CD4-positive, alpha-beta memory T cell (primary cell): Measurements from ENCODE around the gene CLDN2. TPM values are rescaled to one million over a fixed set of nuclear protein-coding genes. Genes with fewer than 3 reads are reported as not detected.
A peak's percentile ranks its signal among the peaks of the same experiment; 100 is the strongest.

Experiments used
- CTCF ChIA-PET: fragments of 350-600 bp; sonication (Branson Sonifier 250); formaldehyde crosslinking; loops from one replicate; lab custom pipeline; 2021; ENCODE audit warnings: inconsistent platforms; ENCODE audit not compliant: partially characterized antibody; lab: Charles Lee
- POLR2A ChIA-PET: fragments of 350-600 bp; sonication (Branson Sonifier 250); formaldehyde crosslinking; loops from one replicate; lab custom pipeline; 2021; ENCODE audit not compliant: partially characterized antibody; lab: Charles Lee
- DNase-seq, 5 donors: peaks; one replicate each; pipeline versions ENCODE4 v3.0.0 to v3.0.0-alpha.2; 2020 to 2022; ENCODE audit warnings: mixed read lengths in 1 of 5
- H3K27ac ChIP-seq: one replicate; pipeline ENCODE4 v1.7.0; 2013; ENCODE audit warnings: low read depth, low read length
- H3K27me3 ChIP-seq: 2 replicates; pipeline ENCODE4 v1.7.0; 2013; ENCODE audit warnings: mild to moderate bottlenecking, low read length, moderate library complexity; ENCODE audit not compliant: insufficient read depth
- H3K36me3 ChIP-seq: 2 replicates; pipeline ENCODE4 v1.7.0; 2013; ENCODE audit warnings: mild to moderate bottlenecking, low read length, moderate library complexity; ENCODE audit not compliant: insufficient read depth
- H3K4me1 ChIP-seq: 2 replicates; pipeline ENCODE4 v1.7.0; 2013; ENCODE audit warnings: mild to moderate bottlenecking, low read length, moderate library complexity; ENCODE audit not compliant: insufficient read depth
- H3K4me3 ChIP-seq, 2 donors: one replicate each; pipeline ENCODE4 v1.7.0; 2013; ENCODE audit warnings: low read length in 2 of 2, mild to moderate bottlenecking in 1 of 2
- H3K9me3 ChIP-seq, 2 donors: one replicate each; pipeline ENCODE4 v1.7.0; 2013; ENCODE audit warnings: low read length in 2 of 2, control low read depth in 1 of 2; ENCODE audit not compliant: control insufficient read depth in 1 of 2
- H3K27ac Mint-ChIP-seq, 7 donors: one replicate each; pipeline ENCODE4 v1.8.0; 2020 to 2021; ENCODE audit warnings: mixed read lengths in 7 of 7, mild to moderate bottlenecking in 6 of 7, inconsistent platforms in 3 of 7, moderate library complexity in 3 of 7
- H3K27me3 Mint-ChIP-seq, 2 donors: one replicate each; pipeline ENCODE4 v1.8.0; 2020 to 2021; ENCODE audit warnings: mixed read lengths in 2 of 2
- H3K36me3 Mint-ChIP-seq, 2 donors: one replicate each; pipeline ENCODE4 v1.8.0; 2020 to 2021; ENCODE audit warnings: mixed read lengths in 2 of 2, inconsistent platforms in 1 of 2, mild to moderate bottlenecking in 1 of 2
- H3K4me1 Mint-ChIP-seq, 4 donors: one replicate each; pipeline ENCODE4 v1.8.0; 2020 to 2021; ENCODE audit warnings: mixed read lengths in 4 of 4, mild to moderate bottlenecking in 1 of 4
- H3K4me3 Mint-ChIP-seq, 8 donors: one replicate each; pipeline ENCODE4 v1.8.0; 2020 to 2021; ENCODE audit warnings: mixed read lengths in 8 of 8, mild to moderate bottlenecking in 7 of 8, moderate library complexity in 6 of 8, inconsistent platforms in 3 of 8
- H3K9me3 Mint-ChIP-seq, 8 donors: one replicate each; pipeline ENCODE4 v1.8.0; 2020 to 2021; ENCODE audit warnings: mixed read lengths in 8 of 8, mild to moderate bottlenecking in 5 of 8, inconsistent platforms in 3 of 8, moderate library complexity in 1 of 8
- intact Hi-C: fragments of 100-400 bp; cut with micrococcal nuclease; formaldehyde crosslinking; loops from one replicate; pipeline ENCODE4 v1.15.1; 2023
- polyA plus RNA-seq, 2 donors: library from polyadenylated mRNA; unstranded; fragments of 300-500 nt; fragmentation: Illumina TruSeq; gene quantifications; one replicate each; pipeline ENCODE4 v1.2.3, GENCODE V29; 2021
- total RNA-seq, 2 experiments: library from RNA; stranded (reverse); gene quantifications; one replicate each; pipeline ENCODE4 v1.2.3, GENCODE V29; 2021

The CLDN2 gene
- total and polyA plus RNA-seq, 4 experiments from 2014 or later = 0.11 TPM; not detected in 3

GRCh38 chrX:106948641-106949040 lies 28.4 kb downstream of the CLDN2 start:
- DNase-seq = no peak
- Mint-ChIP-seq H3K4me1 (no peaks in the 10 kb centered on the region), H3K36me3 (peaks cover 4 to 6% of the 10 kb centered on the region in 2 donors), H3K4me3 (no peak overlapping the region), H3K9me3 (peaks cover 0 to 1% (median 0%) of the 10 kb centered on the region in 8 donors), H3K27me3 (no peaks in the 10 kb centered on the region), H3K27ac (no peak overlapping the region)
- Histone ChIP-seq H3K4me1 (no peaks in the 10 kb centered on the region), H3K36me3 (no peaks in the 10 kb centered on the region), H3K27me3 (no peaks in the 10 kb centered on the region), H3K4me3 (no peak overlapping the region), H3K9me3 (no peaks in the 10 kb centered on the region), H3K27ac (no peak overlapping the region)
- intact Hi-C loops = no loop called here
- ChIA-PET POLR2A (no interaction called here), CTCF (interaction anchor here (7.6 kb wide), 1 partner anchor 50 kb away, joined by 62 read pairs; no protein-coding TSS in a partner anchor)

- Mint-ChIP-seq H3K27ac (no peak overlapping the region), H3K4me1 (no peaks in the 10 kb centered on the region), H3K4me3 (no peak overlapping the region), H3K9me3 (peaks cover 0 to 1% (median 0%) of the 10 kb centered on the region in 8 donors), H3K36me3 (peaks cover 4 to 10% of the 10 kb centered on the region in 2 donors), H3K27me3 (no peaks in the 10 kb centered on the region)
- Histone ChIP-seq H3K9me3 (no peaks in the 10 kb centered on the region), H3K27me3 (no peaks in the 10 kb centered on the region), H3K27ac (no peak overlapping the region), H3K36me3 (no peaks in the 10 kb centered on the region), H3K4me1 (no peaks in the 10 kb centered on the region), H3K4me3 (no peak overlapping the region)
- DNase-seq = no peak
- ChIA-PET POLR2A (no interaction called here), CTCF (interaction anchor here (0.9 to 7.6 kb wide), 3 partner anchors 32 to 51 kb away, joined by 3 to 62 read pairs (median 3); no protein-coding TSS in a partner anchor)
- intact Hi-C loops = no loop called here
Measured at GRCh38 chrX:106949366-106949765, 29.2 kb downstream of the CLDN2 start.

- POLR2A ChIA-PET = no interaction called here
- intact Hi-C loops = no loop called here
- CTCF ChIA-PET = interaction anchor here (0.8 to 7.6 kb wide), 4 partner anchors 33 to 56 kb away, joined by 3 to 62 read pairs (median 4); no protein-coding TSS in a partner anchor
Measured at GRCh38 chrX:106950381-106950780, 30.2 kb downstream of the CLDN2 start.

GRCh38 chrX:106951230-106951629 lies 31.0 kb downstream of the CLDN2 start:
- POLR2A ChIA-PET = no interaction called here
- no peak overlapping the region for H3K4me3 ChIP-seq
- H3K27me3 Mint-ChIP-seq = no peaks in the 10 kb centered on the region

More at GRCh38 chrX:106950381-106950780, 30.2 kb downstream of the CLDN2 start:
- H3K4me3 Mint-ChIP-seq = no peak overlapping the region
- H3K9me3 Mint-ChIP-seq = peaks cover 0 to 1% (median 0%) of the 10 kb centered on the region in 8 donors
- H3K4me1 Mint-ChIP-seq = no peaks in the 10 kb centered on the region
- no peaks in the 10 kb centered on the region for H3K4me1 ChIP-seq
- no peaks in the 10 kb centered on the region for H3K36me3 ChIP-seq
- no peak overlapping the region for H3K27ac ChIP-seq
- H3K27me3 ChIP-seq = no peaks in the 10 kb centered on the region
- no peak overlapping the region for H3K27ac Mint-ChIP-seq
- H3K27me3 Mint-ChIP-seq = no peaks in the 10 kb centered on the region
- peaks cover 4 to 16% of the 10 kb centered on the region in 2 donors for H3K36me3 Mint-ChIP-seq
- H3K4me3 ChIP-seq = no peak overlapping the region
- DNase-seq = no peak
- H3K9me3 ChIP-seq = no peaks in the 10 kb centered on the region

GRCh38 chrX:106952089-106952488 lies 31.9 kb downstream of the CLDN2 start:
- H3K27me3 Mint-ChIP-seq = no peaks in the 10 kb centered on the region
- H3K27me3 ChIP-seq = no peaks in the 10 kb centered on the region
- intact Hi-C loops = no loop called here

More at GRCh38 chrX:106951230-106951629, 31.0 kb downstream of the CLDN2 start:
- no peak for DNase-seq
- Mint-ChIP-seq H3K9me3 (no peaks in the 10 kb centered on the region), H3K27ac (peak overlapping the region in 1 of 7 donors; percentile 30), H3K4me3 (no peak overlapping the region), H3K36me3 (peaks cover 4 to 24% of the 10 kb centered on the region in 2 donors), H3K4me1 (no peaks in the 10 kb centered on the region)
- Histone ChIP-seq H3K9me3 (no peaks in the 10 kb centered on the region), H3K27me3 (no peaks in the 10 kb centered on the region), H3K27ac (no peak overlapping the region), H3K4me1 (no peaks in the 10 kb centered on the region), H3K36me3 (no peaks in the 10 kb centered on the region)
- intact Hi-C loops = no loop called here
- CTCF ChIA-PET = interaction anchor here (0.8 to 7.6 kb wide), 3 partner anchors 48 to 57 kb away, joined by 3 to 62 read pairs (median 6); no protein-coding TSS in a partner anchor

GRCh38 chrX:106952538-106952937 lies 32.3 kb downstream of the CLDN2 start:
- CTCF ChIA-PET = interaction anchor here (1.2 to 7.6 kb wide), 3 partner anchors 10 to 58 kb away, joined by 4 to 62 read pairs (median 5); no protein-coding TSS in a partner anchor

More at GRCh38 chrX:106952089-106952488, 31.9 kb downstream of the CLDN2 start:
- Histone ChIP-seq H3K27ac (no peak overlapping the region), H3K36me3 (no peaks in the 10 kb centered on the region), H3K9me3 (no peaks in the 10 kb centered on the region), H3K4me3 (no peak overlapping the region), H3K4me1 (no peaks in the 10 kb centered on the region)
- Mint-ChIP-seq H3K27ac (no peak overlapping the region), H3K4me3 (no peak overlapping the region), H3K4me1 (no peaks in the 10 kb centered on the region), H3K36me3 (peaks cover 4 to 24% of the 10 kb centered on the region in 2 donors), H3K9me3 (no peaks in the 10 kb centered on the region)
- CTCF ChIA-PET = interaction anchor here (1.2 to 7.6 kb wide), 2 partner anchors 10 to 54 kb away, joined by 4 to 62 read pairs; no protein-coding TSS in a partner anchor
- no peak for DNase-seq
- POLR2A ChIA-PET = no interaction called here

GRCh38 chrX:106952988-106953387 lies 32.8 kb downstream of the CLDN2 start:
- H3K36me3 Mint-ChIP-seq = peaks cover 4 to 28% of the 10 kb centered on the region in 2 donors
- Histone ChIP-seq H3K36me3 (no peaks in the 10 kb centered on the region), H3K9me3 (no peaks in the 10 kb centered on the region), H3K4me3 (no peak overlapping the region), H3K27ac (no peak overlapping the region), H3K4me1 (no peaks in the 10 kb centered on the region), H3K27me3 (no peaks in the 10 kb centered on the region)
- DNase-seq = peak in 1 of 5 donors; percentile 6
- H3K4me3 Mint-ChIP-seq = no peak overlapping the region
- no peaks in the 10 kb centered on the region for H3K4me1 Mint-ChIP-seq
- H3K27ac Mint-ChIP-seq = no peak overlapping the region
- H3K9me3 Mint-ChIP-seq = no peaks in the 10 kb centered on the region
- ChIA-PET CTCF (interaction anchor here (1.2 to 7.6 kb wide), 3 partner anchors 9 to 59 kb away, joined by 4 to 62 read pairs (median 5); no protein-coding TSS in a partner anchor), POLR2A (no interaction called here)
- intact Hi-C loops = loop anchor here (1.0 kb wide), 2 partner anchors 55 to 59 kb away; no protein-coding TSS in a partner anchor
- H3K27me3 Mint-ChIP-seq = no peaks in the 10 kb centered on the region

More at GRCh38 chrX:106952538-106952937, 32.3 kb downstream of the CLDN2 start:
- Mint-ChIP-seq H3K9me3 (no peaks in the 10 kb centered on the region), H3K36me3 (peaks cover 4 to 24% of the 10 kb centered on the region in 2 donors), H3K27me3 (no peaks in the 10 kb centered on the region), H3K4me3 (no peak overlapping the region), H3K4me1 (no peaks in the 10 kb centered on the region), H3K27ac (no peak overlapping the region)
- H3K36me3 ChIP-seq = no peaks in the 10 kb centered on the region
- POLR2A ChIA-PET = no interaction called here
- H3K27me3 ChIP-seq = no peaks in the 10 kb centered on the region
- no peak for DNase-seq
- H3K27ac ChIP-seq = no peak overlapping the region
- intact Hi-C loops = no loop called here
- no peaks in the 10 kb centered on the region for H3K4me1 ChIP-seq
- H3K4me3 ChIP-seq = no peak overlapping the region
- H3K9me3 ChIP-seq = no peaks in the 10 kb centered on the region
